Neural progenitor cell (in vitro differentiated cells): Measurements from ENCODE around the gene EEF2KMT. TPM values are rescaled to one million over a fixed set of nuclear protein-coding genes. Genes with fewer than 3 reads are reported as not detected.
"Not testable (repeated sequence)": the region's sequence is repeated elsewhere in the genome, so short reads cannot be mapped to it uniquely, and the experiment has no call there.

ENCODE experiments used
- DNase-seq: peaks from one replicate; pipeline ENCODE4 v3.0.0-alpha.2; 2016; ENCODE audit warnings: low spot score
- H2AFZ ChIP-seq: fragments of 200-600 bp; sonication (generic); replicated peaks from 2 replicates; pipeline ENCODE4 v1.6.1; 2016; ENCODE audit warnings: antibody characterized with exemption
- H3F3A ChIP-seq: fragments of 200-600 bp; sonication (generic); 2 replicates; pipeline ENCODE4 v1.6.1; 2016; ENCODE audit warnings: antibody characterized with exemption, low read depth
- H3K27ac ChIP-seq: fragments of 200-600 bp; sonication (generic); 2 replicates; pipeline ENCODE4 v1.5.1; 2016; ENCODE audit warnings: mild to moderate bottlenecking
- H3K27me3 ChIP-seq: fragments of 200-600 bp; sonication (generic); 2 replicates; pipeline ENCODE4 v1.6.1; 2016; ENCODE audit warnings: mild to moderate bottlenecking, moderate library complexity
- H3K36me3 ChIP-seq: fragments of 200-600 bp; sonication (generic); 2 replicates; pipeline ENCODE4 v1.5.1; 2016
- H3K4me1 ChIP-seq: fragments of 200-600 bp; sonication (generic); 2 replicates; pipeline ENCODE4 v1.6.1; 2016; ENCODE audit warnings: mixed run types
- H3K4me2 ChIP-seq: fragments of 200-600 bp; sonication (generic); 2 replicates; pipeline ENCODE4 v1.6.1; 2016
- H3K4me3 ChIP-seq: fragments of 200-600 bp; sonication (generic); 2 replicates; pipeline ENCODE4 v1.5.1; 2016
- H3K79me2 ChIP-seq: fragments of 200-600 bp; sonication (generic); 2 replicates; pipeline ENCODE4 v1.6.1; 2016; ENCODE audit warnings: low read depth
- H3K9ac ChIP-seq: fragments of 200-600 bp; sonication (generic); 2 replicates; pipeline ENCODE4 v1.6.1; 2016
- H3K9me3 ChIP-seq: fragments of 200-600 bp; sonication (generic); 2 replicates; pipeline ENCODE4 v1.5.1; 2016; ENCODE audit warnings: low read depth
- H4K20me1 ChIP-seq: fragments of 200-600 bp; sonication (generic); 2 replicates; pipeline ENCODE4 v1.6.1; 2016; ENCODE audit warnings: low read depth
- H3K27ac Mint-ChIP-seq: 3 replicates; pipeline ENCODE4 v1.8.0; 2021; ENCODE audit warnings: mixed read lengths
- H3K27me3 Mint-ChIP-seq: 2 replicates; pipeline ENCODE4 v1.8.0; 2022; ENCODE audit warnings: low read depth, mild to moderate bottlenecking, inconsistent platforms, moderate library complexity, mixed read lengths; ENCODE audit not compliant: insufficient read depth
- H3K36me3 Mint-ChIP-seq: 3 replicates; pipeline ENCODE4 v1.8.0; 2021; ENCODE audit warnings: mixed read lengths
- H3K4me1 Mint-ChIP-seq: 3 replicates; pipeline ENCODE4 v1.8.0; 2021; ENCODE audit warnings: mixed read lengths
- H3K4me3 Mint-ChIP-seq: 3 replicates; pipeline ENCODE4 v1.8.0; 2021; ENCODE audit warnings: mild to moderate bottlenecking, moderate library complexity, mixed read lengths
- H3K9me3 Mint-ChIP-seq: 3 replicates; pipeline ENCODE4 v1.8.0; 2020; ENCODE audit warnings: mixed read lengths
- EZH2 ChIP-seq: fragments of 200-600 bp; sonication (generic); IDR thresholded peaks from 2 replicates; pipeline ENCODE4 v1.6.1; 2017; ENCODE audit warnings: antibody characterized with exemption, mild to moderate bottlenecking, moderate library complexity
- EZH2phosphoT487 ChIP-seq: fragments of 200-600 bp; sonication (generic); IDR thresholded peaks from 2 replicates; pipeline ENCODE4 v1.6.1; 2017; ENCODE audit warnings: antibody characterized with exemption
- total RNA-seq: library from RNA; depleted of rRNA; stranded (reverse); fragments of >200 nt; gene quantifications from 2 replicates; pipeline ENCODE4 v1.2.3, GENCODE V29; 2015; ENCODE audit warnings: low replicate concordance
- TF ChIP-seq, protein P1 (sequence below): fragments of 200-600 bp; sonication (generic); IDR thresholded peaks from 2 replicates; pipeline ENCODE4 v1.5.1; 2017; ENCODE audit warnings: antibody characterized with exemption, mild to moderate bottlenecking

The EEF2KMT gene
- total RNA-seq, 1 donor from 2014 or later: 4.1 TPM

DNA sequence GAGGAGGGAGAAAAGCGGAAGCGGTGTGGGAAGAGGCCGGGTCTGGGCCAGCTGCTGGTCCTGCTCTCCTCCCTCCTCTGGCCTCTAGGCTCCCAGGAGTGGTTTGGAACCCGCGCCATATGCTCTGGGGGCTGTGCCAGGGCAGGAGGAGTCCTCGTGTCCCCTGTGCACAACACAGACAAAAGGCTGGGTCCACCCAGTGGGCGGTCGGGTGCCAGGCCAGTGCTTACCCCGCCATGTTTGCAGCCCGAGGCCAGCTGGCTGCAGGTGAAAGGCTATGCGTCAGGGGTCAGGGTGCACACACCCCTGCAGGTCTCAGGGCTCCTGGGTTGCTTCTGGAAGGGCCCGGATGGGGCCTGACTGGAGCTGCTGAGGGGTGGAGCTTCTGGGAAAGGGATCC lies 17.1 kb downstream of the EEF2KMT start:
- not testable (repeated sequence) for H3K36me3 ChIP-seq, H3K79me2 ChIP-seq, H4K20me1 ChIP-seq, H3K27me3 Mint-ChIP-seq, DNase-seq, H3K4me1 ChIP-seq, H3K36me3 Mint-ChIP-seq, H3F3A ChIP-seq, H3K4me2 ChIP-seq, H3K9me3 ChIP-seq, H3K9me3 Mint-ChIP-seq, H3K4me3 Mint-ChIP-seq, H3K4me3 ChIP-seq, H3K27ac ChIP-seq, H3K4me1 Mint-ChIP-seq, H3K27ac Mint-ChIP-seq, H2AFZ ChIP-seq, H3K9ac ChIP-seq, H3K27me3 ChIP-seq

GRCh38 chr16:5078626-5079025 lies 19.0 kb downstream of the EEF2KMT start:
- H3K4me3 Mint-ChIP-seq: no peak overlapping the region
- Histone ChIP-seq H3K9me3 (no peaks in the 10 kb centered on the region), H4K20me1 (no peaks in the 10 kb centered on the region), H3K9ac (no peak overlapping the region), H3K27me3 (no peaks in the 10 kb centered on the region), H3K27ac (no peak overlapping the region), H3K4me2 (no peak overlapping the region), H3F3A (no peaks in the 10 kb centered on the region), H2AFZ (no peak overlapping the region), H3K4me1 (no peaks in the 10 kb centered on the region), H3K36me3 (no peaks in the 10 kb centered on the region), H3K79me2 (peaks cover 9% of the 10 kb centered on the region), H3K4me3 (no peak overlapping the region)
- H3K27ac Mint-ChIP-seq: no peak overlapping the region
- H3K9me3 Mint-ChIP-seq: no peaks in the 10 kb centered on the region
- TF ChIP-seq, protein P1, sequence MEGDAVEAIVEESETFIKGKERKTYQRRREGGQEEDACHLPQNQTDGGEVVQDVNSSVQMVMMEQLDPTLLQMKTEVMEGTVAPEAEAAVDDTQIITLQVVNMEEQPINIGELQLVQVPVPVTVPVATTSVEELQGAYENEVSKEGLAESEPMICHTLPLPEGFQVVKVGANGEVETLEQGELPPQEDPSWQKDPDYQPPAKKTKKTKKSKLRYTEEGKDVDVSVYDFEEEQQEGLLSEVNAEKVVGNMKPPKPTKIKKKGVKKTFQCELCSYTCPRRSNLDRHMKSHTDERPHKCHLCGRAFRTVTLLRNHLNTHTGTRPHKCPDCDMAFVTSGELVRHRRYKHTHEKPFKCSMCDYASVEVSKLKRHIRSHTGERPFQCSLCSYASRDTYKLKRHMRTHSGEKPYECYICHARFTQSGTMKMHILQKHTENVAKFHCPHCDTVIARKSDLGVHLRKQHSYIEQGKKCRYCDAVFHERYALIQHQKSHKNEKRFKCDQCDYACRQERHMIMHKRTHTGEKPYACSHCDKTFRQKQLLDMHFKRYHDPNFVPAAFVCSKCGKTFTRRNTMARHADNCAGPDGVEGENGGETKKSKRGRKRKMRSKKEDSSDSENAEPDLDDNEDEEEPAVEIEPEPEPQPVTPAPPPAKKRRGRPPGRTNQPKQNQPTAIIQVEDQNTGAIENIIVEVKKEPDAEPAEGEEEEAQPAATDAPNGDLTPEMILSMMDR: no peak
- no peak for TF ChIP-seq EZH2
- TF ChIP-seq EZH2phosphoT487: no peak
- H3K4me1 Mint-ChIP-seq: no peaks in the 10 kb centered on the region
- DNase-seq: no peak
- H3K36me3 Mint-ChIP-seq: peaks cover 6% of the 10 kb centered on the region
- no peaks in the 10 kb centered on the region for H3K27me3 Mint-ChIP-seq

GRCh38 chr16:5077304-5077703 lies 20.3 kb downstream of the EEF2KMT start:
- Mint-ChIP-seq H3K9me3 (no peaks in the 10 kb centered on the region), H3K27me3 (no peaks in the 10 kb centered on the region), H3K4me1 (peaks cover 9% of the 10 kb centered on the region), H3K36me3 (peaks cover 5% of the 10 kb centered on the region), H3K27ac (no peak overlapping the region), H3K4me3 (no peak overlapping the region)
- Histone ChIP-seq H3F3A (no peaks in the 10 kb centered on the region), H3K9me3 (no peaks in the 10 kb centered on the region), H4K20me1 (no peaks in the 10 kb centered on the region), H2AFZ (no peak overlapping the region), H3K27me3 (no peaks in the 10 kb centered on the region), H3K36me3 (no peaks in the 10 kb centered on the region), H3K9ac (no peak overlapping the region), H3K4me3 (no peak overlapping the region), H3K79me2 (peaks cover 21% of the 10 kb centered on the region), H3K27ac (no peak overlapping the region), H3K4me1 (no peaks in the 10 kb centered on the region), H3K4me2 (no peak overlapping the region)
- DNase-seq: no peak
- no peak for TF ChIP-seq EZH2phosphoT487
- no peak for TF ChIP-seq EZH2
- TF ChIP-seq, protein P1: no peak

- no peaks in the 10 kb centered on the region for H3F3A ChIP-seq
- peaks cover 5% of the 10 kb centered on the region for H3K36me3 Mint-ChIP-seq
- H3K4me3 ChIP-seq: no peak overlapping the region
- no peak overlapping the region for H3K4me3 Mint-ChIP-seq
- no peak overlapping the region for H3K9ac ChIP-seq
- no peak overlapping the region for H2AFZ ChIP-seq
- H3K9me3 Mint-ChIP-seq: no peaks in the 10 kb centered on the region
- no peaks in the 10 kb centered on the region for H3K4me1 ChIP-seq
- TF ChIP-seq EZH2 (no peak), EZH2phosphoT487 (no peak)
- TF ChIP-seq, protein P1: no peak
- no peak for DNase-seq
- H3K27me3 Mint-ChIP-seq: peaks cover 2% of the 10 kb centered on the region
- H3K4me1 Mint-ChIP-seq: peaks cover 11% of the 10 kb centered on the region
- no peaks in the 10 kb centered on the region for H3K9me3 ChIP-seq
- H3K27ac ChIP-seq: no peak overlapping the region
- H3K27me3 ChIP-seq: no peaks in the 10 kb centered on the region
- no peaks in the 10 kb centered on the region for H4K20me1 ChIP-seq
- H3K4me2 ChIP-seq: no peak overlapping the region
- H3K27ac Mint-ChIP-seq: no peak overlapping the region
- H3K79me2 ChIP-seq: peaks cover 25% of the 10 kb centered on the region
- no peaks in the 10 kb centered on the region for H3K36me3 ChIP-seq
Observed at GRCh38 chr16:5075637-5076036, 22.0 kb downstream of the EEF2KMT start.

DNA sequence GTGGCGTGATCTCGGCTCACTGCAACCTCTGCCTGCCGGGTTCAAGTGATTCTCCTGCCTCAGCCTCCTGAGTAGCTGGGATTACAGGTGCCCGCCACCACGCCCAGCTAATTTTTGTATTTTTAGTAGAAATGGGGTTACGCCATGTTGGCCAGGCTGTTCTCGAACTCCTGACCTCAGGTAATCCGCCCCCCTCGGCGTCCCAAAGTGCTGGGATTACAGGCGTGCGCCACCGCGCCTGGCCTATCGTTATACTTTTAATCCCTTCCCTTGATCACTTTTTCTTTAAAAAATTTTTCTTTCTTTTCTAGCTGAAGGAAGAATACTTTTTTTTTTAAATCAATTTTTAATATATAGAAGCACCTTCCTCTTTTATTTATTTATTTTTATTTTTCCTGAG lies 23.8 kb downstream of the EEF2KMT start:
- not testable (repeated sequence) for H3K27ac Mint-ChIP-seq, H4K20me1 ChIP-seq, H3K9me3 Mint-ChIP-seq, H3K36me3 ChIP-seq, H2AFZ ChIP-seq, H3K4me3 ChIP-seq, H3K4me2 ChIP-seq, H3K36me3 Mint-ChIP-seq, H3K27me3 Mint-ChIP-seq, H3F3A ChIP-seq, H3K9me3 ChIP-seq, H3K27me3 ChIP-seq, H3K4me3 Mint-ChIP-seq, H3K9ac ChIP-seq, H3K27ac ChIP-seq, DNase-seq, H3K4me1 ChIP-seq
- H3K4me1 Mint-ChIP-seq: peaks cover 11% of the 10 kb centered on the region
- peaks cover 25% of the 10 kb centered on the region for H3K79me2 ChIP-seq
